ENCODE results near the gene APOBEC3A. TPM values are rescaled to one million over a fixed set of nuclear protein-coding genes. Genes with fewer than 3 reads are reported as not detected.
"Not testable (repeated sequence)": the region's sequence is repeated elsewhere in the genome, so short reads cannot be mapped to it uniquely, and the experiment has no call there.

Gene APOBEC3A
- total and polyA plus RNA-seq, 2 experiments from 2014 or later: not detected

DNA sequence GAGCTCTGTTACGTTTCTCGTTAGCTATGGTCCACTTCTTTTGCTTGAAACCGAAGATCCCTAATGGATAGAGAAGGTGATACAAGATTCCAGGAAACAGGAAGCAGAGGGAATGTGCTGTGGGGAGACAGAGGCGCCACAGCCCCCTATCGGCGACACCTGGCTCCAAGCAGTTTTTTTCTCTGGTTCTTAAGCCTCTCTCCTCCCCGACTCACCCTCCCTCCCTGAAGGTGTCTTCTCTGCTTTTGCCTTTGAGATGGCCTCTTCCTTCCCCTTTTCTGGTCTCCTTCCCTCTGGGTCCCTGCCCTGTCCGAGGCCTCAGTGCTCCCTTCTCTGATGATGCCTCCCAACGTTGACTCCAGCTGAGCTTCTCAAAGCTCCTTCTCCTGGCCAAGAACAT lies 14.2 kb upstream of the APOBEC3A start:
- H3K4me1 ChIP-seq (ENCODE audit: low read depth): no peaks in the 10 kb centered on the region
- H3K9me3 ChIP-seq (ENCODE audit: low read depth): no peaks in the 10 kb centered on the region
- H3K36me3 ChIP-seq: no peaks in the 10 kb centered on the region
- no peak overlapping the region for H3K27ac ChIP-seq
- TF ChIP-seq, protein P1, sequence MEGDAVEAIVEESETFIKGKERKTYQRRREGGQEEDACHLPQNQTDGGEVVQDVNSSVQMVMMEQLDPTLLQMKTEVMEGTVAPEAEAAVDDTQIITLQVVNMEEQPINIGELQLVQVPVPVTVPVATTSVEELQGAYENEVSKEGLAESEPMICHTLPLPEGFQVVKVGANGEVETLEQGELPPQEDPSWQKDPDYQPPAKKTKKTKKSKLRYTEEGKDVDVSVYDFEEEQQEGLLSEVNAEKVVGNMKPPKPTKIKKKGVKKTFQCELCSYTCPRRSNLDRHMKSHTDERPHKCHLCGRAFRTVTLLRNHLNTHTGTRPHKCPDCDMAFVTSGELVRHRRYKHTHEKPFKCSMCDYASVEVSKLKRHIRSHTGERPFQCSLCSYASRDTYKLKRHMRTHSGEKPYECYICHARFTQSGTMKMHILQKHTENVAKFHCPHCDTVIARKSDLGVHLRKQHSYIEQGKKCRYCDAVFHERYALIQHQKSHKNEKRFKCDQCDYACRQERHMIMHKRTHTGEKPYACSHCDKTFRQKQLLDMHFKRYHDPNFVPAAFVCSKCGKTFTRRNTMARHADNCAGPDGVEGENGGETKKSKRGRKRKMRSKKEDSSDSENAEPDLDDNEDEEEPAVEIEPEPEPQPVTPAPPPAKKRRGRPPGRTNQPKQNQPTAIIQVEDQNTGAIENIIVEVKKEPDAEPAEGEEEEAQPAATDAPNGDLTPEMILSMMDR (IDR thresholded peaks at IDR 0.05; ENCODE audit: low read depth, low read length): peak; percentile 17
- no peak for DNase-seq (ENCODE audit: low read depth in 1 of 2, low spot score in 1 of 2)
- H3K27me3 ChIP-seq: no peaks in the 10 kb centered on the region
- no peak overlapping the region for H3K4me3 ChIP-seq

DNA sequence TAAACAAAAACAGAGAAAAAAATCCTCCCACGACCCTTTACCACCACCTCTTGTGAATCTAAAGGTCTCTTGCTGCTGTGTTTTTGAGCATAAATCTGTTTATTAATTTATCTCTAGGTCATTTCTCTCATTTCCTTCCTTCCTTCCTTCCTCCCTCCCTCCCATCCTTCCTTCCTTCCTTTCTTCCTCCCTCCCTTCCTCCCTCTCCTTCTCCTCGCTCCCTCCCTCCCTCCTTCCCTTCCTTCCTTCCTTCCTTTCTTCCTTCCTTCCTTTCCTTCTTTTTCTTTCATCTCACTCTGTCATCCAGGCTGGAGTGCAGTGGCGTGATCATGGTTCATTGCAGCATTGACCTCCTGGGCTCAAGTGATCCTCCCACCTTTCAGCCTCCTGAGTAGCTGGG lies 13.5 kb upstream of the APOBEC3A start:
- Histone ChIP-seq H3K27me3 (no peaks in the 10 kb centered on the region), H3K36me3 (no peaks in the 10 kb centered on the region), H3K4me3 (no peak overlapping the region), H3K9me3 (ENCODE audit: low read depth) (no peaks in the 10 kb centered on the region), H3K27ac (no peak overlapping the region), H3K4me1 (ENCODE audit: low read depth) (no peaks in the 10 kb centered on the region)
- DNase-seq (ENCODE audit: low read depth in 1 of 2, low spot score in 1 of 2): no peak
- TF ChIP-seq, protein P1 (IDR thresholded peaks at IDR 0.05; ENCODE audit: low read depth, low read length): no peak

DNA sequence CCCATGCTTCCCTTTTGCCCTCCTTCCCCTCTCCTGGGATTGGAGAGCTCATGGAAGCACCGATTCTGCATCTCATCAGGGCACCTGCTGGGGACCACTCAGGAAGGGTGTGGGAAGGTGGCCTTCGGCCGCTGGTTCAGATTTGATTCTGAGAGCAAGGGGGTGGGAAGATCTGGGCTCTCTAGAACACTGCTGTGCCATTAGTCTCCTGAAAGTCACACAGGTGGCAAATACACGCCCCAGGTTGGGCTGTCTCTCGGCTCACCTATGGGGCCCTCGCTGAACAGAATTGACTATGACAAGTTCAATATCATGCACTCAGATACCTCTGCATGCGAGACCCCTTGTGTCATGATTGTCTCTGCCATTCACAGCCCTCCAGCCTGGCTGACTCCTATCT lies 12.8 kb upstream of the APOBEC3A start:
- no peak overlapping the region for H3K27ac ChIP-seq
- TF ChIP-seq, protein P1 (IDR thresholded peaks at IDR 0.05; ENCODE audit: low read depth, low read length): no peak
- DNase-seq (ENCODE audit: low read depth in 1 of 2, low spot score in 1 of 2): no peak
- H3K4me1 ChIP-seq (ENCODE audit: low read depth): no peaks in the 10 kb centered on the region
- H3K9me3 ChIP-seq (ENCODE audit: low read depth): no peaks in the 10 kb centered on the region
- no peaks in the 10 kb centered on the region for H3K27me3 ChIP-seq
- no peak overlapping the region for H3K4me3 ChIP-seq
- no peaks in the 10 kb centered on the region for H3K36me3 ChIP-seq

DNA sequence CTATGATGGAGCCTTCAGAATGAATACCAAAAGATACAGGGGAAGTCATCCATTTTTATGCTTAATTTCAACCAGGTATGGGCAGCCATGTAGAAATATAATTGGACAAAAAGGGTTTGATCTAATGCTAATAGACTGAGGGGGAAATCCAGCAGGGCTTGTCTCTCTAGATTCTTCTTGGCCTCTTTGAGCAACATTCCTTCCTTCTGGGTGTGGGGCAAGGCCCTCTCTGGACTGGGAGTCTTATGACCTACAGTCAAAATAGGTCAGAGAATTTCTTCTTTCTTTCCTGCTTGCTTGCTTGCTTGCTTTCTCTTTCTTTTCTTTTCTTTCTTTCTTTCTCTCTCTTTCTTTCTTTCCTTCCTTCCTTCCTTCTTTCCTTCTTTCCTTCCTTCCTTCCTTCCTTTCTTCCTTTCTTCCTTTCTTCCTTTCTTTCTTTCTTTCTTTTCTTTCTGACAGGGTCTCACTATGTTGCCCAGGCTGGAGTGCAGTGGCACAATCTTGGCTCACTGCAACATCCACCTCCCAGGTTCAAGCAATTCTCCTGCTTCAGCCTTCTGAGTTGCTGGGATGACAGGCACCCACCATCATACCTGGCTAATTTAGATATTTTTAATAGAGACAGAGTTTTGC lies 11.6 kb upstream of the APOBEC3A start:
- H3K27ac ChIP-seq: not testable (repeated sequence)

DNA sequence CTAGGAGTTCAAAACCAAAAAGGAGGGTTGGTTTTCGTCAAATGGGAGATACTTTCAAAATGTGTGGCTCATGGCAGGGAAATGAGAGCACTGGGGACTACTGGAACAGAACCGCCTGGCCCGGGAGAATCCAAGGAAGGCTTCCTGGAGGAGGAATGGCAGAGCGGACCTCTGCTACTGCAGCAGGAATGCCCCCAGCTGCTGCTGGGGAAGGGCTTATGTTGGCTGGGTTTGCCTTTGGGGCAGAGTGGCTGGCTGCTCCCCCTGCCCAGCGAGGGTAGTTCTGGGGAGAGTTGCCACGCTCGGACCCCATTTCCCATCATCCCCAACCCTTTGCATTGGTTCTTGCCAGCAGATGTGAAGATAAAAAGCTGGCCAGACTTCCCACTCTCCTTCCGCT lies 10.6 kb upstream of the APOBEC3A start:
- H3K4me3 ChIP-seq: no peak overlapping the region
- H3K27ac ChIP-seq: no peak overlapping the region
- DNase-seq (ENCODE audit: low read depth in 1 of 2, low spot score in 1 of 2): no peak
- no peaks in the 10 kb centered on the region for H3K36me3 ChIP-seq
- no peaks in the 10 kb centered on the region for H3K4me1 ChIP-seq (ENCODE audit: low read depth)
- H3K27me3 ChIP-seq: no peaks in the 10 kb centered on the region
- no peaks in the 10 kb centered on the region for H3K9me3 ChIP-seq (ENCODE audit: low read depth)
- TF ChIP-seq, protein P1 (IDR thresholded peaks at IDR 0.05; ENCODE audit: low read depth, low read length): no peak

More for the DNA sequence above, 11.6 kb upstream of the APOBEC3A start:
- H3K4me3 ChIP-seq; H3K4me1 ChIP-seq (ENCODE audit: low read depth); H3K27me3 ChIP-seq; H3K36me3 ChIP-seq; DNase-seq (ENCODE audit: low read depth in 1 of 2, low spot score in 1 of 2); H3K9me3 ChIP-seq (ENCODE audit: low read depth): not testable (repeated sequence)

DNA sequence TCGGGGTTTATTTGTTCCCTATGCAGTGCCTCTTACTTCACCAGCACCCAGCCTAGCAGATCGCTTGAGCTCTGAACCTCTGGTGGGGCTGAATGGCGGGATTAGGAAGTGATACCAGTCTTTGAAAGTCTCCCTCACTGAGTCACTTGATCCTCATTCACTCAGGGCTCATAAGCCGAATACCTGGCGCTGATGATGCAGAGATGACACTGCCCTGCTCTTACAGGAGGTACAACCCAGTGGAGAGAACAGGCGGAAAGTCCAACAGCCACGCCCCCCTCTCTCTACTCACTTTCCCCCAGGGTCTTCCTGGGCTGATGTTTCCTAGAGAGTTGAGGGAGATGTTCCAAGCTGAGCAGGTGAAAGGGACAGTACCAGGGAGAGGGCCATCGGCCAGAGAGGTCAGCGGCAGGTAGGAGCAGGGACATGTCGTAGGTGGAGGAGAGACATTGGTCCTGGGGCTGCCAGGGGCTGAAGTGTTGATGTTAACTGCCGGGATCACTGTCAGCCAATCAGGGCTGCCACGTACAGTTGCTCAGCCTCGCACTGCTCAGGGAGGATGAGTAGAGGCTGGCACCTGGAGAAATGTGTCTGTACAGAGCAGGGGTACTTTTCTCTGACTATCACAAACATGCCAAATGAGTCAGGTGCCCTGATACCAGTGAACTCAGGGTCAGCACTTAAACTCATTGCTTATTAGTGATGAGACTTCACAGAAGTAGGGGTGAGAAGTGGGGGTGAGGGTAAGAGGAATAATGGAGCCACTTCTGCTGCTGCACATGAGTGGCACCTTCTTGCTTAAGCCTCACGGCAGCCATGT lies 9.9 kb upstream of the APOBEC3A start:
- Histone ChIP-seq H3K4me1 (ENCODE audit: low read depth) (no peaks in the 10 kb centered on the region), H3K9me3 (ENCODE audit: low read depth) (no peaks in the 10 kb centered on the region), H3K27ac (no peak overlapping the region), H3K36me3 (no peaks in the 10 kb centered on the region), H3K27me3 (no peaks in the 10 kb centered on the region), H3K4me3 (no peak overlapping the region)
- TF ChIP-seq, protein P1 (IDR thresholded peaks at IDR 0.05; ENCODE audit: low read depth, low read length): no peak
- no peak for DNase-seq (ENCODE audit: low read depth in 1 of 2, low spot score in 1 of 2)

Data from cardiac muscle cell (in vitro differentiated cells and primary cell).